Measurements from ENCODE around the gene CAPN5.

Gene CAPN5

DNA sequence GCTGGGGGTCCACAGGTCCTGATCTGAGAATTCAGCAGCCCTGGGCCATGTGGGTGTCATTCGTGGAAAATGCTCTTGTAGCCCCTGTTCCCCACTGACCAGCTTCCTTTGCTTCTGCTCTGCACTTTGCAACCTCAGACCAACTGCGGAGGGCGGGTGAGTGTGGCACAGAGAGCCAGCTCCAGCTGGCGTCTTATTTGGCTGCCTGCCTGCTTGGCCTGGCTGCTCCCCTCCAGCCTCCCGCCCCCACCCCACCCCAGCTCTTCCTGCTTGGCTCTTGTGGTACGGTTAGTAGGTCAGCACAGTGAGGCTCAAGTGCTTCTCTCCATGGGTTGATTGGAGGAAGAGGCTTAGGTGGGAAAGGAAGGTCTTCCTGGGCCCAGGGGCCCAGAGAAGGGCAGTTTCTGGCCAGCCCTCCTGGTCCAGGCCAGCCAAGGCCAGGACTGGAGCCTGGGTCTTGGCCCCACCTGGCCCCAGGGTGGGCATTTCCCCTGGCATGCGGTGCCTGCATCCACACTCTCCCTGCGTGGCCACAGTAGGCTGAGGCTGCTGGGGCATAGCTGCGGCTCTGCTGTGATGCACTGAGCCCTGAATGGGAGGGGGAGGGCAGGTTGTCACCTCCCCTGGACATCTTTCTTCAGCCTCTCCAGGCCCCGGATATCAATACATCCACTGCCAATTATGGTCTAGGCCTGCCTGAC is 87.8 kb downstream of the CAPN5 start:
- no peak for DNase-seq

GRCh38 chr11:77155082-77155475 is 88.3 kb downstream of the CAPN5 start:
- no peak for DNase-seq

DNA sequence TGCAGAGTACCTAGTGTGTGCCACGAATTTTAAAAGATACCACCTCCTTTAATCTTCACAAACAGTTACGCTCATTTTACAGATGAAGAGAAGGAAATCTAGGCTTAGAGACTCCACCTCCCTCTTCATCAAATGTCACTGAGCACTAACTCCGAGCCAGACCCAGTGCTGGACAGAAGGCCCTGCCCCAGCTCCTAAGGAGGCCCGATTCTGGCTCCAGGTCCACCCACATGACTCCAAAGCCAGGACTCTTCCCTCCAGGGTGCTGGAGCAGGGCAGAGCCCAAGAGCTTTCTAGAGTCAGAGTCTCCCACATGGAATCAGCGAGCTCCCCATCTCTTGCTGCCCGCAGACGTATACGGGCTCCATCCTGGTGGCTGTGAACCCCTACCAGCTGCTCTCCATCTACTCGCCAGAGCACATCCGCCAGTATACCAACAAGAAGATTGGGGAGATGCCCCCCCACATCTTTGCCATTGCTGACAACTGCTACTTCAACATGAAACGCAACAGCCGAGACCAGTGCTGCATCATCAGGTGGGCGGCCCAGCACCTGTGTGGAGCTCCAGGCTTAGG is 88.9 kb downstream of the CAPN5 start:
- no peak for DNase-seq

GRCh38 chr11:77156396-77157195 is 89.8 kb downstream of the CAPN5 start:
- DNase-seq = no peak

- no peak for DNase-seq
Observed at GRCh38 chr11:77158041-77158695, 91.4 kb downstream of the CAPN5 start.

DNA sequence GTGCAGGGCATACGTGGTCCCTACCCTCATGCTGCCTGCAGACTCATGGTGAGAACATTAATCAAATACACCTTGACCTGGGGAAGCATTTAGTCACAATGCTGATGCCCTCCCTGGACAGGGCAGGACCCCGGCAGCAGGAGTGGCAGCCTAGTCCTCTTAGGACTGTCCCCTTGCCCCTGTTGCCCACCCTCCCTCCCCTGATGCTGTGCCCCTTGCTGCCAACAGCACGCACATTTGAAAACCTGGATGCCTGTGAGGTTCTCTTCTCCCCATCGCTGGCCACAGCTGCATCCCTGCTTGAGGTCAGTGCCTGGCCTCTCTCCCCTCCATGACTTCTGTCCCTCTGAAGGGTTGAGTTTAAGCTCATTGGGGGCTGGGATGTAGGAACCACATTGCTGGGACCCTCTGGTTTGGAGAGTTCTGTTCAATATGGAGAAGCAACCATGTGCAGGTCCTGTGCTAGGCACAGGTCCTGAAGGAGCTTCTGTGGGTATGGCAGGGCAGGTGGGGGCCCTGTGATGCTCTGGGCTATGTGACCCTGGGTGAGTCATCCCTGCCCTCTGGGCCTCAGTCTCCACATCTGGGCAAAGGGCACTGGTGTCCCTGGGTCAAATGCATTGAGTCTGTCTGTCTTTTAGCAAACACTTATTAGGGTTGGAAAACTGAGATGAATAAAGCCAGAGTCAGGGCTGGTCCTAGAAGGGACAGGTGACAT is 92.6 kb downstream of the CAPN5 start:
- no peak for DNase-seq

DNA sequence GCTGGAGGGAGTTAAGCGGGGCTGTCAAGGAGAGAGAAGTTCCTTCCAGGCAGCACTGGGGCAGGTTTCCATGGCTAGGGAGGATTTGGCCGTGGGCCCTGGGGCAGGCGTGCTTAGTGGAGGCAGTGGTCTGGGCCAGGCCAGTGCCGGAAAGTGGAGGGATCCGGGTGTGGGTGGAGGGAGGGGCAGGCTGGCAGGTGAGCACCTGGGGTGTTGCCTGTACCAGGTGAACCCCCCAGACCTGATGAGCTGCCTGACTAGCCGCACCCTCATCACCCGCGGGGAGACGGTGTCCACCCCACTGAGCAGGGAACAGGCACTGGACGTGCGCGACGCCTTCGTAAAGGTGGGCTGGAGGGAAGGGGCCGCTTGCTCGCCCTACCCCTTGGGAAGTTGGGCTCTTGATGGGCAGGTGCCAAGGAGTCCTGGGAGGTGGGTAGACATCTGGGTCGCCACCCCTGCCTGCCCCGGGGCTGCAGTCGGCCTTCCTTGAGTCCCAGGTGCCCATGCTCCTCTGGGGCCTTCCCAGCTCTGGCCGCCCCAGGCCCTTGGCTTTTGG is 93.2 kb downstream of the CAPN5 start:
- no peak for DNase-seq

DNA sequence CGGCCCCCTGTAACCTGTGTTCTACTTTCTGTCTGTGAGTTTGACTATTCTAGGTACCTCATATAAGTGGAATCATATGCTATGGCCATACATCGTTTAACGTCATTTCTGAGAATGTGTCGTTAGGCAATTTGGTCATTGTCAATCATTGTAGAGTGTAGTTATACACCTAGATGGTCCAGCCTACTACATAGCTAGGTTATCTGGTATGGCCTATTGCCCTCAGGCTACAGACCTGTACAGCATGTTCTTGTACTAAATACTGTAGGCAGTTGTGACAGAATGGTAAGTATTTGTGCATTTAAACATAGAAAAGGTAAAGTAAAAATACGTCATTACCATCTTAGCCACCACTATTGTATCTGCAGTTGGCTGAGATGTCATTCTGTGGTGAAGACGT is 96.5 kb downstream of the CAPN5 start:
- no peak for DNase-seq

DNA sequence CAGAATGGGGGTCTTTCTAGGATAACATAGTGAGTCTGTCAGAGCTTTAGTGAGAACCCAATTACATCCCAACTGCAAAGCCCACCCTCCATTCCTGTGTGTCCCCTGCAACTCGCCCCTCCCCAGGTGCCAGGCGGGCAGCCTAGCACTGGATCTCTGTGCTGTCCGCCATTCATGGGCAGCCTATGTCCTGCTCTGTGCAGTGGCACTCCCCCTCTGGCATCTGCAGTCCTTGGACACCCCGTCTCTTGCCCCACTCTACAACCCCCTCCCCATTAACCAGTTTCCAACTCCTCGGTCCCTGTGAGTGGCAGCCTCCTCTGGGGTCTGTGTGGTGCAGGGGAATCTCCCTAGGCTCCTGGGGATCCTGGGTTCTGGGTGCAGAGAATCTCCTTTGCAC is 98.3 kb downstream of the CAPN5 start:
- DNase-seq = no peak

GRCh38 chr11:77166021-77166420 is 99.2 kb downstream of the CAPN5 start:
- no peak for DNase-seq

- DNase-seq = no peak
Observed at GRCh38 chr11:77167111-77167626, 100.4 kb downstream of the CAPN5 start.

DNA sequence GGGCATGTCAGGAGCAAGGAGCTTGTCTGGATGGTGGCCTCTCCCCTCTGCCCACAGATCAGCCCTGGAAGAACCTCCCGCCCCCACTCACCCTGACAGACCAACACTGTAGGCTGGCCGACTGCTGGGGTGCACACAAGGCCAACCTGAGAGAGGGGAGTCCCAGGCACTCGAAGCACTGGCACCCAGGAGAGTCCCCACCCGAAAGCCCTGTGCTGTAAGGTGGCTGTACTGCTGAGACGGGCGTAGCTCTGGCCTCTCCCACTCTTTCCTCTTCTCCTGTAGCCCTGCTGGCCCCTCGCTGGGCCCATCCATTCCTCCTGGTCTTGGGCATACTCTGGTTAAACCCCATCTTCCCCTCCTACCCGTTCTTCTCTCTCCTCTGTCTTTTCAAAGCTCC is 101.0 kb downstream of the CAPN5 start:
- no peak for DNase-seq

GRCh38 chr11:77170107-77170506 is 103.3 kb downstream of the CAPN5 start:
- DNase-seq = no peak

- DNase-seq = no peak
Observed at GRCh38 chr11:77171254-77171653, 104.5 kb downstream of the CAPN5 start.

GRCh38 chr11:77171885-77172665 is 105.3 kb downstream of the CAPN5 start:
- no peak for DNase-seq

GRCh38 chr11:77172666-77172982 is 105.9 kb downstream of the CAPN5 start:
- DNase-seq = no peak

- DNase-seq = no peak
Observed at GRCh38 chr11:77173494-77173893, 106.7 kb downstream of the CAPN5 start.

DNA sequence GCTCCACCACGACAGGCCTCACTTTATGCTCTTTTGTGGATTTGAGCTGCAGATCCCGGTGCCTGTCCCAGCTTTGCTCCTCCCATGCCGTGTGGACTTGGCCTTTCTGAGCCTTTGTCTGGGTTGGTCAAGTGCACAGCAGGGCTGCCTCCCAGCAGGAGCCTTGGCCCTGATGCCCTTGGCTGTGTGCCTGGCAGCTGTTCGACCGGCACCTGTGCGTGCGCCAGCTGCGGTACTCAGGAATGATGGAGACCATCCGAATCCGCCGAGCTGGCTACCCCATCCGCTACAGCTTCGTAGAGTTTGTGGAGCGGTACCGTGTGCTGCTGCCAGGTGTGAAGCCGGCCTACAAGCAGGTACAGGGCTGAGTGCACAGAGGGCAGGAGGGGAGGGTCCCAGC is 107.8 kb downstream of the CAPN5 start:
- DNase-seq = no peak

- no peak for DNase-seq
Observed at GRCh38 chr11:77175021-77175842, 108.5 kb downstream of the CAPN5 start.
